Retina (tissue), 1 donor: ENCODE data around the gene STUM.
"Not testable (repeated sequence)": the region's sequence is repeated elsewhere in the genome, so short reads cannot be mapped to it uniquely, and the experiment has no call there.

Experiments used
- DNase-seq: peaks from one replicate; pipeline ENCODE4 v3.0.0-alpha.2; 2016

STUM gene

GRCh38 chr1:226584164-226584563 lies 35.6 kb downstream of the STUM start:
- no peak for DNase-seq

GRCh38 chr1:226586116-226586515 lies 37.6 kb downstream of the STUM start:
- no peak for DNase-seq

GRCh38 chr1:226586650-226587422 lies 38.3 kb downstream of the STUM start:
- DNase-seq, result no peak

DNA sequence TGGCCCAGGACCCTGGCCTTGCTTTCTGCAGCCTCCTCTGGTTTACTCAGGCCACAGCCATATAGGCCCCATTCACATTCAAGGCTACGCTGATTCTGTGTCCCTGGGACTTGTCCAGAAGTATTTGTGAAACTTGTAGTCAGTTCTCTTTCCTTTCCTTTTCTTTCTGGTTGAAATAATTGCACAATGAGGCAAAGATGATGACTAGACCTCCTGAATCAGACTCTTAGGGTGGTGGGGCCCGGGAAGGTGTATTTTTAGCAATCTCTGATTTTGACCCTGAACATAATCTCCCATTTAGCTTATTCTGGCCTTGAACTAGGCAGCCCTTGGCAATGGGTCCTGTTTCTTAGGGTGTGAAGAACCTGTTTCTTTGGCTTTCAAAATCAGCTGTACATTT lies 39.9 kb downstream of the STUM start:
- DNase-seq, result no peak

GRCh38 chr1:226589008-226589733 lies 40.6 kb downstream of the STUM start:
- no peak for DNase-seq

DNA sequence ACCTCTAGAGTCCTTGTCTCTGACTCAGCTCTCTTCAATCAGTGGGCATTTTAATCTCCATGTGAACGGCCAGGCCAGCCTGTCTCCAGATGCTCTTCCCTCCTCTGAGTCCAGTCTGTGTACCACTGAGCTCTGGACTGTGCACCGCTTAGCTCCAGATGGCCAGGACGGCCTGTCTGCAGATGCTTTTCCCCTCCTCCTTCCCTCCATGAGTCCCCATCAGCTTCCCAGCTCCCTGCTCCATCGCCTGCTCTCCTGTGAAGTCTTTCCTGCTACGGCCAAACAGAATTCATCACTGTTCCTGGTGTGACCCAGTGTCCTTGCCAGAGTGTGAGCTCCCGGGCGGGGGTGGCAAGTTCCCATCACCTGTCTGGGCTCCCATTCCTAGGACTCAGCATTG lies 42.0 kb downstream of the STUM start:
- DNase-seq, result no peak

DNA sequence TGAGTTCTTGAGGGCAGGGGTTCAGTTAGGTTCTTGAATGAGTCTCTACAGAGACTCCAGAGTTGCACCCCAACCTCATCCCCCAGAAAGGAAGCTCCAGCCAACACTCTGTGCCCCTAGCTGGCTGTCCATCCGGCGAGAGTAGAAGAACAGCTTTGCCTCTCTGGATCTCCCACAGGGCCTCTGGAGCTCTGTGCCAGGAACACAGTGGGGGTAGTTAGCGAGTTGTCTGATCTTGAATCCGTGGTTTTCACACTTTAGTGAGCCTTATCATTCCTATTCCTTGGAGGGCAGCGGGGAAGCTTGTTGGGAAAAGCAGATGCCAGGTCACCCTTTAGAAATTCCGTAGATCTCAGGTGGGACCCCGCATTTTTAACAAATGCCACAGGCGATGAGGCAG lies 45.0 kb downstream of the STUM start:
- DNase-seq, result no peak

DNA sequence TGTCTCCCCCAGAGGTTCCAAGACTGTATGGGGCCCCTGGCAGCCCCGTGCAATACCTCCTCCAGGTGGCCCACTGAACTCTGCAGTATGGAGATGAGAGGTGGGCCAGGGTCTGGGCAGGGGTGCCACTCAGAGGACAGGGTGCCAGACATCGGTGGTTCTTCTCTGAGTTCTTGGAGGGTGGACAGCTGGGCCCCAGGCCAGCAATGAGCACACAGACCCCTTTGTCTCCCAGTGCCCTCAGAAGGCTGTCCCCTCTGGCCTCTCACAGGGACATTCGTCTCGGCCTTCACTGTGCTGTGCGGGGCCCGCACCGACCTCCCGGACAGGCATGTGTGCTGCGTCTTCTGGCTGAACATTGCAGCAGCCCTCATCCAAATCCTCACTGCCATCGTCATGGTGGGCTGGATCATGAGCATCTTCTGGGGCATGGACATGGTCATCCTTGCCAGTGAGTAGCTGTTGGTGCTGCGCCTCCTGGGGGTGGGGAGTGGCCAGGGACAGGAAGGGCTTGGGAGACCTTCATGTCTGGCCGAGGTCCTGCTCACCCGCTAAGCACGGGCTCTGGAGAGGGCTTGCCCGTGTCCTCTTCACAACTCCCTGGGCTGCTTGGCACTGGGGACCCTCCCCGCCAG lies 48.1 kb downstream of the STUM start:
- no peak for DNase-seq

DNA sequence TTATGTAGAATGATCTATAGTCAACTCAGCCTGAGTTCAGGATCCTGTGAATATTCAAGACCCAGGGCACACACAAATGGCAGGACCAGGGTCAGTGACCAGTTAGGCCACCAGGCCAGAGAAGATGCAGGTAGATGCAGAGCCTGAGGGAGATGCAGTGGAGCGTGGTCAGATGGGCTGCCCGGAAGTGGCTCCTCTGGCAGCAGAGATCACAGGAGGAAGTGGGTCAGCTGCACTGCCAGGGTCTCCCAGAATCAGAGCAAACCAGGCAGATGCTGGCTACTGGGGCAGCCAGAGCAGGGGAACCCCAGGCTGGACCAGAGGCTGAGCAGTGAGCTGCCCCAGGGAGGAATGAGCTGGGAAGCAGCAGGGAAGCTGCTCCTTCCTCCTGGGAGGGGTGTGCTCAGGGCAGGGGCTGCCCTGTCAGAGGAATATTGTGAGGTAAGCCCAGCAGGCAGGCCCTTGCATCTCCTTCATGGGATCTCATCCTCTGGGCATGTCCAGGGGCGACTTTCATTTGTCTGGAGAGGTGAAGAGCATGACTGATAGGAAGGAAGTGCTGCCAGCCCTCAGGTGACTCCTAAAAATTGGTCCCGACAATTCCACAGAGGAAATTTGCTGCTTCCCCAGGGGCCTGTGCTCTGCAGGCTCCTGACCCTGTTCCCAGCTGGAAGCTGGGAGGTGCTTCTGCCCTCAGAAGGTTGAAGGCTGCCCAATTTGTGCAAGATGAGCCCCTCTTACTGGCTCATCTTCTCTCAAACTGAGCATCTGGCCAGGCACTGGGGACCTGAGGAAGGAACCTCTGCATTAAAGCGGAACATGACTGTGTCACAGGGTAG lies 49.3 kb downstream of the STUM start:
- no peak for DNase-seq

DNA sequence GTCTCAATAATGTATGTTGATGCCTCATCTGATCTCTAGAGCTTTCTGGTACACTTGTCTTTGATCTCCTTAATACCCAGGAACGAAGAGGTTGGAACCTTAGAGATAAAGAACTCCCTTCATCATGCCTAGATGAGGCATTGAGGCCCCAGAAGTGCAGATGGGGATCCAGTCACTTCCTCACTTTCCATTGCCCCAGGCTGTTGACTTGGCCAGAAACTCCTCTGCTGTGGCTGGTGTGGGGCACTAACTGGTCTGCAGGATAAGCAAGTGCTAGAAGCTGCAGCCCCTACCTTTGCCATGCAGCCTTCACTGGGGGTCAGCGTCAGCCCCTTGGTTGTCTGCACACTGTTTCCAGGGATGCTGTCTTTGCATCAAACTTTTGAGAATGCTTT lies 49.9 kb downstream of the STUM start:
- DNase-seq, result no peak

DNA sequence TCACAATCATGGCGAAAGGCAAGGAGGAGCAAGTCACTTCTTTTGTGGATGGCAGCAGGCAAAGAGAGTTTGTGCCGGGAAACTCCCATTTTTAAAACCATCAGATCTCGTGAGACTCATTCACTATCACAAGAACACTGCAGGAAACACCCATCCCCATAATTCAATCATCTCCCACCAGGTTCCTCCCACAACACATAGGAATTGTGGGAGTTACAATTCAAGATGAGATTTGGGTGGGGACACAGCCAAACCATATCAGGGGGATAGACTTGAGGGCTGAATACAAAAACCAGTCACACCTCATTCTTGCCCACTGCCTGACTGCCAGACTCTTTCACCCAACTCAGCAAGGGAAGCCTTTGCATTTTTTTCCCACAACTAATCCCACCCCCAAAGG lies 50.4 kb downstream of the STUM start:
- not testable (repeated sequence) for DNase-seq

DNA sequence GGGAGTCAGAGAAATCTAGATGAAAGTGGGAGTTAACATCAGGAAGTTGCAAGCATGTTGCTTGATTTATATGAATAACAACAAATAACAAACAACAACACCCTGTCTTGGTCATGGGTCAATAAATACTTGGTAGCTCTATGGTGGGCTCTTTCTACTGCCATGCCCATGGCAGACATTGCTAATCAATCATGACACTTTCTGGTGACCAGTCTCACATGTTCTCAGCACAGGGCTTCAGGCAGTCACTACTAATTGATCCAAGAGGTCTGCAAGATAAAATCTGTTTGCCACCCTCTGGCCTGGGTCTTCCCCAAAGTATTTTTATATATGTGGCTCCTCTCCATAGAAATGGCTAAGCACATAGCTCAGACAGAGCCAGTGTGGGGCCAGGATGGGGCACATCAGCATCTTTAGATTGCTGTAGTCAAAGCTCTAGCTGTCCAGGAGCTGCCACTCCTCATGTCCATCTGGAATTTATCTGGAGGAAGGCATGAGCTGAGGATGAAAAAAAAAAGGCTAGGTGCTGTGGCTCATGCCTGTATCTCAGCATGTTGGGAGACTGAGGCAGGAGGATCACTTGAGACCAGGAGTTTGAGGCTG lies 51.2 kb downstream of the STUM start:
- DNase-seq, result no peak

DNA sequence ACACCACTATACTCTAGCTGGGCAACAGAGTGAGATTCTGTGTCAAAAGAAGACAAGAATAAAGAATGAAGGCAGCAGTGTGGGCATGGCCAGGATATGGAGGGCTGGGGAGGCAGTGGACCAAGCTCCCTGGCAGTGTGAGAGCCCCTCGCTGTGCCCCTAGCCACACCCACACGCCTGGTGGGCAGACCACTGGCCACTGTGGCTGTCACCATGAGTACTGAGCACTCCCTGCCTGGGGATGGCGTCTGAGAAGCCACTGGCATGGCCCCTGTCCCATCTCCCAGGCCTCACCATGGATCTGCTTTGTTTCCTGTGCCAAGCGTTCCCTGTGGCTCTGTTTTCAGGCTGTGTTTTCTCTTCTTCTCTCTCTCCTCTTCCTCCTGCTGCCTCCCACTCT lies 51.7 kb downstream of the STUM start:
- no peak for DNase-seq

GRCh38 chr1:226601456-226601855 lies 52.9 kb downstream of the STUM start:
- no peak for DNase-seq

GRCh38 chr1:226602186-226603021 lies 53.8 kb downstream of the STUM start:
- no peak for DNase-seq

GRCh38 chr1:226603022-226603857 lies 54.7 kb downstream of the STUM start:
- no peak for DNase-seq

DNA sequence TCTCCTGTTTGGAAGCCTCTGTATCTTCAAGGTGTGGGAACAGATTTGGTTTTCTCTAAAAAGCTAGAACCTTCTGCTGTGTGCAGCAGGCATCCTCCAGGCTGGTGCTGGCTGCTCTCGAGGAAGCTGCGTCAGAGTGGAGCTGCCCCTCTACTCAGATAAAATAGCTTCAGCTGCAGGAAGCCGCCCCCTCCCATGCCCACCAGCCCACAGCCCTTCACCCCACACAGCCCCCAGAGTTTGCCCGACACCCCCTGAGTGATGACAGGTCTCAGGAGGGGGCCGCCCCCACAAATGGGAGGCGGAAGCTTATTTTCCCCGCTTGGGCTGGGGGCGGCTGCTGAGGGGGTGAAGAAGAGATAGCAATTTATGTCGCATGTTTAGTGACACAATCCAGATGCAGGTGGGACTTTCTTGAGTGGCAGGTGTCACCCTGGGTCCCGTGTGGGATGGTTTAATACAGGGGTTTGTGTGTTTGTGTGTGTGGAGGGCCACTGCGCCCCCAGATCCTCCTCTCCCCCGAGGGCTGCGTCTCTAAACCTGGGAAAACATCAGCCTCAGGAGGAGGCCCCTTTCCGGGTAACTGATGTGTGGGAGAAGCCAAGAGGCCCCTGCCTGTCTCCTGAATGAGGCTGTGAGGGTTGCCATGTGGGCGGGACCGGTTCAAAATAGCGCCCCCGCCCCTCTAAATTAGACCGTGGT lies 55.4 kb downstream of the STUM start:
- DNase-seq, result no peak

- DNase-seq, result peak; percentile 23
These were observed 56.2 kb downstream of the STUM start for GRCh38 chr1:226604560-226605317.

DNA sequence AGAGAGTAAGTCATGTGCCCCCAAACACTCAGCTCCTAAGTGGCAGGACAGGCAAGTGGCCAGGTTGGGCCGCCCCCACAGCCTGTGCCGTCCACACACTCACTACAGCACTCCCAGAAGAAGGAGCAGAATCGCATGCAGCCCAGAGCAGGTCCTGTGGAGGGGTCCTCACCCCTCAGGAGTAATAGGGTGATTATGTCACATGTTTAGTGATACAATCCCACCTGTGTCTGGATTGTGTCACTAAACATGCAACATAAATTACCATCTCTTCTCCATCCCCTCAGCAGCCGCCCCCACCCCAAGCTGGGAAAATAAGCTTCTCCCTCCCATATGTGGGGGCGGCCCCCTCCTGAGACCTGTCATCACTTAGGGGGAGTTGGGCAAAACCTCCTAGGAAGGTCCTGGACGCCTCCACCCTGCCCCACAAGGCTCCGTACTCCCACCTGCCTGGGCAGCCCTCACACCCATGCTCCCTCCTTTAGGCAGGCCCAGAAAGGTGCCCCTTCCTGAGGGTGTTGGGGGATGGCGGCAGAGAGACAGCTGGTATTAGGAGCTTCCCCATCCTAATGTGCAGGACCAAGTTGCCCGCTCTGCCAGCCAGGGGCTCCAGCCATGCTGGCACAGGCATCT lies 56.9 kb downstream of the STUM start:
- no peak for DNase-seq
